Omental fat pad (tissue), 4 donors: ENCODE data around the gene SLC31A2. TPM values are rescaled to one million over a fixed set of nuclear protein-coding genes. Genes with fewer than 3 reads are reported as not detected.
"Not testable (repeated sequence)": the region's sequence is repeated elsewhere in the genome, so short reads cannot be mapped to it uniquely, and the experiment has no call there.

ENCODE experiments used
- ATAC-seq: fragments of 150-250 bp; one replicate; pipeline ENCODE4 v1.9.1; 2016; ENCODE audit warnings: mild to moderate bottlenecking, moderate library complexity; ENCODE audit not compliant: low FRiP score
- DNase-seq: peaks from one replicate; pipeline ENCODE4 v3.0.0-alpha.2; 2019; ENCODE audit warnings: low spot score
- total RNA-seq, 4 donors: library from RNA; depleted of rRNA; stranded (reverse); fragments of >200 nt; gene quantifications; one replicate each; pipeline ENCODE4 v1.1.0, GENCODE V29; 2016
- TF ChIP-seq, protein P1 (sequence below), 3 donors: fragments of 450-650 bp; IDR thresholded peaks; one replicate each; pipeline ENCODE4 v1.5.1; 2016 to 2017; ENCODE audit warnings: antibody characterized with exemption in 3 of 3, mild to moderate bottlenecking in 3 of 3, moderate library complexity in 2 of 3

The SLC31A2 gene
- total RNA-seq, 4 donors from 2014 or later, result 50.3 to 141 (median 96.1) TPM

GRCh38 chr9:113143432-113144227, 7.2 kb upstream of the SLC31A2 start:
- DNase-seq (no peak), ATAC-seq (no peak)
- TF ChIP-seq, protein P1, sequence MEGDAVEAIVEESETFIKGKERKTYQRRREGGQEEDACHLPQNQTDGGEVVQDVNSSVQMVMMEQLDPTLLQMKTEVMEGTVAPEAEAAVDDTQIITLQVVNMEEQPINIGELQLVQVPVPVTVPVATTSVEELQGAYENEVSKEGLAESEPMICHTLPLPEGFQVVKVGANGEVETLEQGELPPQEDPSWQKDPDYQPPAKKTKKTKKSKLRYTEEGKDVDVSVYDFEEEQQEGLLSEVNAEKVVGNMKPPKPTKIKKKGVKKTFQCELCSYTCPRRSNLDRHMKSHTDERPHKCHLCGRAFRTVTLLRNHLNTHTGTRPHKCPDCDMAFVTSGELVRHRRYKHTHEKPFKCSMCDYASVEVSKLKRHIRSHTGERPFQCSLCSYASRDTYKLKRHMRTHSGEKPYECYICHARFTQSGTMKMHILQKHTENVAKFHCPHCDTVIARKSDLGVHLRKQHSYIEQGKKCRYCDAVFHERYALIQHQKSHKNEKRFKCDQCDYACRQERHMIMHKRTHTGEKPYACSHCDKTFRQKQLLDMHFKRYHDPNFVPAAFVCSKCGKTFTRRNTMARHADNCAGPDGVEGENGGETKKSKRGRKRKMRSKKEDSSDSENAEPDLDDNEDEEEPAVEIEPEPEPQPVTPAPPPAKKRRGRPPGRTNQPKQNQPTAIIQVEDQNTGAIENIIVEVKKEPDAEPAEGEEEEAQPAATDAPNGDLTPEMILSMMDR (IDR thresholded peaks at IDR 0.05), result no peak

DNA sequence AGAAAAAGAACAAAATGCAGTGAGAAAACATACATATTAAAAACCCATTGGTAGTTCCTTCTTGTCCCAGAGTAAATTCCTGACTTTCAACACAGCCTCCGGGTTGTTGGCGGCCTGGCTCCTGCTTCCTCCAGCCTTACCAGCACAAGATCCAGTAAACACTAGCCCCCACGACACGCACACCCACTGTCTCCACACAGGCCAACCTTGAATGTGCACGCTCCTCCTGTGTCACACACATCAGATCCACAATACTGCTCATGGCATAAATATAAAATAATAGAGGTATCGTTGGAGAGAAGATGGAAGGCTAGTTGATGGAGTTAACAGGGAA, 2.5 kb upstream of the SLC31A2 start:
- TF ChIP-seq, protein P1 (IDR thresholded peaks at IDR 0.05), result no peak
- DNase-seq, result no peak
- no peak for ATAC-seq

DNA sequence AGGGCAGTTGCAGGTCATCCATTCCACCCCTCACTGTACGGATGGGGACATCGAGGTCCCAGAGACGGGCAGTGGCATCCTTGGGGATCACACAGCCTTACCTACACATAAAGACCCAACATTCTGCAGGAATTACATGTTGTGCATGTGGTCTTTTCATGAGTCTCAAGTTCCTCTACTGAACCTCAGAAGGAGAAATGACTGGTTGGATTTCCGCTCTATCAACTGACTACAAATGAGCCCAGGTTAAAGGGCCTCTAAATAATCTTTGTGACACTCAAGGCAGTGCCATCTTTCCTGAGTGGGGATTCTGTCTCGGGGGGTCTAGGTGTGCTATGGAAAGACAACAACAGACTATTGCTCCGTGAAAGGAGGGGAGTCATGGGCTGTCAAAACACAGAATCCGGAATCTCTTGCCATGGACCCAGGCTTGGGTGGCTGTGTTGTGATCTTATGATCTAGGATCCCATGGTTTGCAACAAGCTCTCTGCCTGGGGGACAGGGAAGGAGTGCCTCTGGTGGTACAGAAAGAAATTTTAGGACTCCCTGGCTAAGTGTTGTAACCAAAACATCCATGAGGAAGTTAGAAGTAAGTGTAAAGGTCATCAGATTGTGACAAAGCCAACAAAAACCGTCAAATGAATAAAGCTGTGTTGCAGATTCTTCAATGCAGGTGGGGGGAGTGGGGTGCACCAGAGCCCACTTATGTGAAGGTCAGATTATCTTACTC, 1.9 kb upstream of the SLC31A2 start:
- TF ChIP-seq, protein P1 (IDR thresholded peaks at IDR 0.05), result no peak
- no peak for DNase-seq

GRCh38 chr9:113149561-113149960, 1.2 kb upstream of the SLC31A2 start:
- not testable (repeated sequence) for ATAC-seq, DNase-seq

More for the DNA sequence above, 1.9 kb upstream of the SLC31A2 start:
- ATAC-seq, result no peak

DNA sequence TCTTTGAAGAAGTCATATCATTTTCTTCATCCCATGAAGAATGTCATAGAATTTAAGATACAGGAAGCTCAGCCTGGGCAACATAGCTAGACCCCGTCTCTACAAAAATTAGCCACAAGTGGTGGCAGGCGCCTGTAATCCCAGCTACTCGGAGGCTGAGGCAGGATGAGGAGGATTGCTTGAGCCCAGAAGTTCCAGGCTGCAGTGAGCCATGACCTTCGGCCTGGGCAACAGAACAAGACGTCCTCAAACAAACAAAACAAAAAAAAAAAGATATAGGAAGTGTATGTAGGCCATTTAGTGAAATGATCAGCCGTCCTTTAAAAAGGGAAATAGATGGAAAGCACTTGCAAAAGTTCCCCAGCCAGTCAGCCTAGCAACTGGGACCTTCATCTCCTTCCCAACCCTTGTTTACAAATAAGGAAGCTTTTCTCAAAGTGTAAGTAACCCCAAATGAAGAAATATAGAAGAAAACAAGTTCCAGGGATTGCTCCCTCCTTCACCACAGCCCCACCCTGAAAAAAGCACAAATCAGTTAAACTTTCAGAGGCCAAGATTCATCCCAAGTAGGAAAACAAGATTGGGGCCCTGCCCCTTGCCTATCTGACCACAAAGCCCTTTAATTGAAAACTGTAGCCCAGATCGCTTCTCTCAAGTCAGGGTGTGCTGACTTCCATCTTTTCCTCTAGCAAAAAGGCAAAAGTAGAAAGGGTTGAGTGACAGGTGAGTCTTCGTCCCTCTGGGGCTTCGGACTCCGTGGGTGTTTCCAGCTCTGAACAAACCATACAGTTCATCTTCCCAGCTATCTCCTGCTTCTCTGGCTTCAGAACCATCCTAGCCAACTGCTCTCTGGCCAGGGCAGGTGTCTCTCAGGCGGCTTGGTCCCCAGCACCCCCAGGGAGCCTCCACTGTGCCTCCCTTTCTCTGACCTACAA, 1.2 kb downstream of the SLC31A2 start:
- ATAC-seq (no peak), DNase-seq (no peak)
- TF ChIP-seq, protein P1 (IDR thresholded peaks at IDR 0.05), result no peak

- TF ChIP-seq, protein P1 (IDR thresholded peaks at IDR 0.05), result no peak
- DNase-seq, result no peak
- ATAC-seq, result no peak
These were observed 1.9 kb downstream of the SLC31A2 start for GRCh38 chr9:113152699-113153098.

GRCh38 chr9:113153599-113153998, 2.8 kb downstream of the SLC31A2 start:
- TF ChIP-seq, protein P1 (IDR thresholded peaks at IDR 0.05), result no peak
- no peak for ATAC-seq
- DNase-seq, result no peak
